GM18519 (cell line): Measurements from ENCODE around the gene PPWD1.
"Not testable (repeated sequence)": the region's sequence is repeated elsewhere in the genome, so short reads cannot be mapped to it uniquely, and the experiment has no call there.

Experiments used
- ATAC-seq: cut with Tn5 transposase; IDR thresholded peaks from one replicate; pipeline ENCODE4 v1.9.1; 2021; ENCODE audit warnings: mild to moderate bottlenecking, moderate library complexity; ENCODE audit not compliant: unreplicated experiment, low FRiP score

PPWD1 gene

DNA sequence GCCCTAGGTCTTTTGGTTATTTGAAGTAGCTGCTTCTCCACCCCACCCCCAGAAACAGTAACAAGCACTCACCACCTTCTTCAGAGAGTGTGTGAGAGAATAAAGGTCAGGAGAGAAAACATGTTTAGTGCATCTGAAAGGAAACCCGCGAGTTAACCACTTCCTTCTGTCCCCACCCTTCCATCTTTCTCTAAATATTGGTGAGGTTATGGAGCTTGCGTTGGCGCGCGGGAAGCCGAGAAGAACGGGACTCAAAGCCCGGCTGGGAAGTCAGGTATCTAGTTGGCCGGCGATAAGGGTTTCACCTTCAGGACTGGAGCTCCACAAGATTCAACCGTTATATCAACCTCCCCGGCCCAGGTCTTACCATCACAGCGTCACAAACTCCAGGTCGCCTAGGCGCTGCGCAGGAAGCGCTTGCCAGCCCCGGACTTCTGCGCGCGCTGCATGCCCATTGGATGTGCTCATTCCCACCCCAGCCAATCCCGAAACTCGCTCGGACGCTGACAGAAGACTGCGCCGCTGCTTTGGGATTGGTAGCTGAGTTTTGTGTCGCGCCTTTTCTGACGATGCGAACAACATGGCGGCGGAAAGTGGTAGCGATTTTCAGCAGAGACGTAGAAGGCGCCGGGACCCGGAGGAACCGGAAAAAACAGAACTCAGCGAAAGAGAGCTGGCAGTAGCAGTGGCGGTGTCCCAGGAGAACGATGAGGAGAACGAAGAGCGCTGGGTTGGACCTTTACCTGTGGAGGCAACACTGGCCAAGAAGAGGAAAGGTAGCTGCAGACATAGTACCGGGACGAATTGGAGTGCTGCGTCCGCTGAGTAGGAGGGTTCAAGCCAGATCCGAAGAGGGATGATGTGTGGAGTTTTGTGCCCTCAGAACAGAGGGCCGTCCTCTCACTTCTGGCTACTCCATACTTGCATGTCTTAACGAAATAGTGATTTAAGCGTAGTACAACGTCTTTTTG is at the start of gene PPWD1, which contains the start of gene CENPK:
PPWD1 (plus strand) TSS at position 566 of the 971 bp plus-strand sequence; CDS start at position 581, 15 bp downstream.
CENPK (minus strand) TSS at position 438 of the 971 bp plus-strand sequence. CDS start 8,261 bp downstream, outside the sequence.
- peak; percentile 97 for ATAC-seq

GRCh38 chr5:65525726-65526125 is 37.4 kb upstream of the PPWD1 start:
- no peak for ATAC-seq

GRCh38 chr5:65530904-65531303 is 32.2 kb upstream of the PPWD1 start:
- no peak for ATAC-seq

GRCh38 chr5:65535529-65535987 is 27.5 kb upstream of the PPWD1 start:
- no peak for ATAC-seq

DNA sequence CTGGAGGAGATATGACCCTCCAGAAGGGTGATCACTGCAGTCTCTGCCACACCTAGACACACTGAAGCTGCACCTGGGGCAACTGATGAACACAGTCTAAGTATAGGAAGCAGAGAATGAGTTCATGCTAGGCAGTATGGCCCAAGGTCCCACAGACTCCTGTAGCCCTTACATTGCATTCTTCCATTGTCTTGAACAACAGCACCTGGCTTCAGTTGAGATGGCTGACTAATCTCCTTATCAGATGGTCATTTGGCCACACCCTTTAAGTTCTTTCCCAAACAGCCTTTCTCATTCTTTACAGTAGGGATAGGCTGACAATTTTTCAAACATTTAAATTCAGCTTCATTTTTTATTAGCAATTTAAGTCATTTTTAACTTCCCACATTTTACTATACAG is 23.3 kb upstream of the PPWD1 start:
- no peak for ATAC-seq

- ATAC-seq, result no peak
These were observed 18.6 kb upstream of the PPWD1 start for GRCh38 chr5:65544473-65544872.

DNA sequence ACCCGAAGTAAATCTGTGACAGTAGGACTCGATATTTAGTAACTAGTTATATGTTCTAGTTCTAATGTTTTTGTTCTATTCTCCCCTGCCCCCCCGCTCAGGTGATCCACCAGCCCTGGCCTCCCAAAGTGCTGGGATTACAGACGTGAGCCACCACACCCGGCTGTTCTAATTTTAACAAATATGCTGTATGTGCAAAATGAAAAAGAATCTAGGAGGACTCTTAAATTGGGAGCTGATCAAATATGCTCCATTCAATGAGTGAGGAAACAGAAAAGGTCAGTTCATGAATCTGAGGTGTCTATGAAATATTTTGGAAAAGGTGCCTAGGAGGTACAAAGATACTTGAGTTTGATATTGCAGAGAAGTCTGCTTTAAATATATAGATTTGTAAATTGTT is 17.0 kb upstream of the PPWD1 start:
- no peak for ATAC-seq

- no peak for ATAC-seq
These were observed 14.8 kb upstream of the PPWD1 start for GRCh38 chr5:65548281-65548680.

DNA sequence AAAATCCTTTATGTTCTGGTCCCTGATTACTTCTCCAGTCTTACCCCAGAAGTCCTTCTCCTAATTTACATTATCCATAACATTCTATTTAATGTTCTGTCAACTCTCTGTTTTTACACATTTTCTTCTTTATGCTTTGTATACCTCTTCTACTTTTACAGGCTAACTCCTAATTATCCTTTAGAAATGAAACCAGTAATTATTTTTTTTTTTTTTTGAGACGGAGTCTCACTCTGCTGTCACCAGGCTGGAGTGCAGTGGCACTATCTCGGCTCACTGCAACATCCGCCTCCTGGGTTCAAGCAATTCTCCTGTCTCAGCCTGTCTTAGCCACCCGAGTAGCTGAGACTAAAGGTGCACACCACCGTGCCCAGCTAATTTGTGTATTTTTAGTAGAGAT is 9.2 kb upstream of the PPWD1 start:
- no peak for ATAC-seq

DNA sequence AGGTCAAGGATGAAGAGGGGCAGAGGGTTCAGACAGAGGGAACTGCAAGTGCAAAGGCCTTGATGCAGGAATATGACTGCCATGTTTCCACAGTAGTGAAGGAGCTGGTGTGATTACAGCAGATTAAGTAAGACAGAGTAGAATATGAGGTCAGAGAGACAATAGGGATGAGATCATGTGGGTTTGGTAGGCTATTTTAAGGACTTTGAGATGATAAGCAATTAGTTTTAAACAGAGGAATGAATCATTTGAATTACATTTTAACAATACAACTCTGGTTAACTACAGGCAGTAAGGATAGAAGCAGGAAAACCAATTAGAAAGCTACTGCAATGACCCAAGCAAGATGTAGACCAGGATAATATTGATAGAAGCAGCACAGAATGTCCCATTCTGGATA is 7.8 kb upstream of the PPWD1 start:
- no peak for ATAC-seq

DNA sequence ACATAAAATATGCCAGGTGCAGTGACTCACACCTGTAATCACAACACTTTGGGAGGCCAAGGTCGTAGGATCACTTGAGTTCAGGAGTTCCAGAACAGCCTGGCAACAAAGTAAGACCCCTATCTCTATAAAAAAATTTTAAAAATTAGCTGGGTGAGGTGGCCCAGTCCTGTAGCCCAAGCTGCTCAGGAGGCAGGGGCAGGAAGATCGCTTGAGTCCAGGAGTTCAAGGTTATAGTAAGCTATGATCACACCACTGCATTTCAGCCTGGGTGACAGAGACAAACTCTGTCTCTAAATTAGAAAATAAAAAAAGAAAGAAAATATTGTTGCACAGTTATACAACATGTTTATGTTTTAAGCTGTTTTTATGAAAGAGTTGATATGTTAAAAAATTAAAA is 6.9 kb upstream of the PPWD1 start:
- ATAC-seq, result no peak

DNA sequence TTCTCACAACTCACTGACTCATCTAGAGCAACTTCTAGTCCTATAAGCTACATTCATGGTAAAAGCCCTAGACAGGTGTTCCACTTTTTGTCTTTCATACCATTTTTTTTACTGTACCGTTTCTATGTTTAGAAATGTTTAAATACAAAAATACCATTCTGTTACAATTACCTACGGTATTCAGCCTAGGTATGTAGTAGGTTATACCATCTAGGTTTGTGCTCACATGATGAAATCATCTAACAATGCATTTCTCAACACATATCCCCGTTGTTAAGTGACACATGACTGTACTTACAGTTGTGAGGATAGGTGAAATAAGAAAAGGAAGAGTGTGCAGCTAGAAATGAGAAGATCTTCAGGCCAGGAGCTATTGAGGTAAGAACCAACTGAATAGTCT is 6.4 kb upstream of the PPWD1 start:
- ATAC-seq, result no peak

DNA sequence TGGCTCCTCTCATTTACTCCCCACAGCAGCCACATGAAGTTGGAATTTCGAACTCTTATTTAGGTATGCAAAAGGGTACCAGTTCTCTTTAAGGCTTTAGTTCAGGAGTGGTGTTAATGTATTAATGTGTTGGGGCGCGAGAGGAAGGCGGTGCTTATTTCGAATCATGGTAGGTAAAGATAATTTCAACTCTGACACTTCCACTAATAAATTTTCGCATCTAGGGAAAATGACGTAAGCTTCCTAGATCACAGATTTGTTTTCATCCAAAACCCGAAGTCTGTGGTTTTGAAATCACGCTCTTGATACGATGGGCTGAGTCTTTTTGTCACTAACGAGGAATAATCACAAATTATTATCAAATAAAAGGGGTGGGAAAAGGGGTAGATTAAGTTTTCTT is 681 bp downstream of the PPWD1 start:
- no peak for ATAC-seq

DNA sequence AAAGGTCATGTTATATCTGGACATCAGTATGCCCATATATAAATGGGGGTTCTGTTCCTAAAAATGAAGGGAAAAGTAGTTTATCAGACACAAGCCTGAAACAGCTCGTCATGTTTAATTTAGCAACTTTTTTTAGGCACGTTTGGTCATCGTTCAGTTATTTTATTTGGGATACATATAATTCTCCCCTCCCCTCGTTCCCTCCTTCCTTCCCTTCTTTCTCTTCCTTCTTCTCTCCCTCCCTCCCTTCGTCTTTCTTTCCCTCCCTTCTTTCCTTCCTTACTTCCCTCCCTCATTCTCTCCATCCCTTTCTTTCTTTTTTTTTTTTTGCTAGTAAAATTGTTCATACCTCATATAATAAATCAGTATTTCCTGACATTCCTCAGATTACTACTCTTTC is 3.4 kb downstream of the PPWD1 start:
- ATAC-seq, result no peak

DNA sequence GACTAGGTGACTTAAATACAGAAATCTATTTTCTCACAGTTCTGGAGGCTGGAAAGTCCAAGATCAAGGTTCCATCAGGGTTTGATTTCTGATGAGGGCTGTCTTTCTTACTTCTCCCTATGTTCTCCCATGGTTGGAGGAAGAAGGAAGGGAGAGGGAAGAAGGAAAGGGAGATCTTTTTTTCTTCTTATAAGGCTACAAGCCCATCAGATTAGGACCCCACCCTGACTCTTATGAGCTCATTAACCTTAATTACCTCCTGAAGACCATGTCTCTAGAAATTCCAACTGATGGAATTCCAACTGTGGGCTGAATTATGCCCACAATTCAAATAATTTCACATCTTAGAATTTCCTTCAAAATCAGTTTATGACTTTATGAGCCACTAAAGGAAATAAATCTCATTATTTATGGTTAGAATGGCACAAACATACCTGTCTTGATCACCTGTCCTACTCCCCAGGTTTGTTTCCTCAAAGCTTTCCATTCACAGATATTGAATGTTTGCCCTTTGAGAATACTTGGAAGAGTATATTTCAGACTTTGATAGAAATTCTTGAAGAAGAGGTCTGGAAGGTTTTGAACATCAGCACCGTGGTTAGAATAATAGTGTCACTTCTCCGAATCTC is 7.6 kb downstream of the PPWD1 start:
- ATAC-seq, result no peak

GRCh38 chr5:65577141-65577540 is 14.0 kb downstream of the PPWD1 start:
- no peak for ATAC-seq

GRCh38 chr5:65588694-65589093 is 25.6 kb downstream of the PPWD1 start:
- ATAC-seq, result no peak

GRCh38 chr5:65601761-65602160 is 38.7 kb downstream of the PPWD1 start:
- ATAC-seq, result not testable (repeated sequence)

GRCh38 chr5:65611524-65611923 is 48.4 kb downstream of the PPWD1 start:
- ATAC-seq, result no peak

DNA sequence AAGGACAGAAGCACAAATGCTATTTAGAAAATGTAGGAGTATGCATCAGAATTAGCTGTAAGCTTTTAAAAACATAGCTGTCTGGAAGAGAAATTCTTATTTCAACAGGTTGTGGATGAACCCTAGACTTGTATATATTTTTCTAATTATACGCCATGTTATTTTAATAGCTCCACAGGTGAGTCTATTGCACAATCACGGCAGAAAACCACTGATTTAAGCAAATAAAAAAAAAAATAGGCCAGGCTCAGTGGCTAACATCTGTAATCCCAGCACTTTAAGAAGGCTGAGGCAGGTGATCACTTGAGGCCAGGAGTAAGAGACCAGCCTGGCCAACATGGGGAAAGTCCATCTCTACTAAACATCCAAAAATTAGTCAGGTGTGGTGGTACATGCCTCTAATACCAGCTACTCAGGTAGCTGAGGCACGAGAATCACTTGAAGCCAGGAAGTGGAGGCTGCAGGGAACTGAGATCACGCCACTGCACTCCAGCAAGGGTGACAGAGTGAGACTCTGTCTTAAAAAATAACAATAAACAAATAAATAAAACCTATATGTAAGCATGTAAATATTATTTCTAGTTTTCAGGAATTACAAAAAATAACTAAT is 49.3 kb downstream of the PPWD1 start:
- no peak for ATAC-seq

DNA sequence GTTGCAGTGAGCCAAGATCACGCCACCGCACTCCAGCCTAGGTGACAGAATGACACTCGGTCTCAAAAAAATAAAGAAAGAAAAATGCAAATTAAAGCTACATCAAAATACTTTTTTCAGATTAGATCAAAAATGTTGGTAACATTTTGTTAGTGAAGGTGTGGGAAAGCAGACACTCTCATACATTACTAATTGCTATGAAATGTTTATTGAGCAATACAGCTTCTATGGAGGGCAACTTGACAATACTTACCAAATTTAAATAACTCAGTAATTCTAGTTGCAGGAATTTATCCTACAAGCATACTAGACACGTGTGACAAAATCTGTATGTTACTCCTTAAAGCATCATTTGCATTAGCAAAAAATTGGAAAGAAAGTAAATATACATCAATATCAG is 56.9 kb downstream of the PPWD1 start:
- ATAC-seq, result no peak
